Motor neuron (in vitro differentiated cells): ENCODE measurements around the gene MT4. TPM values are rescaled to one million over a fixed set of nuclear protein-coding genes. Genes with fewer than 3 reads are reported as not detected.

Experiments
- ATAC-seq, 8 experiments: fragments of 200-7000 bp; cut with Tn5 transposase; replicated peaks in 6 of 8; 2 replicates each; pipeline ENCODE4 v1.8.0; 2021; ENCODE audit warnings: mild to moderate bottlenecking in 8 of 8, moderate library complexity in 8 of 8
- H3K27ac ChIP-seq, 2 donors: fragments of 250-450 bp; sonication (Bioruptor Pico); 2 replicates each; pipeline ENCODE4 v1.9.0; 2021; ENCODE audit warnings: antibody characterized with exemption in 2 of 2, mild to moderate bottlenecking in 2 of 2, moderate library complexity in 1 of 2
- H3K4me1 ChIP-seq, 2 donors: fragments of 250-450 bp; sonication (Bioruptor Pico); replicated peaks in 1 of 2; 2 replicates each; pipeline ENCODE4 v1.6.1; 2021; ENCODE audit warnings: antibody characterized with exemption in 2 of 2, mild to moderate bottlenecking in 2 of 2, moderate library complexity in 1 of 2
- H3K4me3 ChIP-seq, 5 donors: fragments of 250-450 bp; sonication (Bioruptor Pico); 2 replicates each; pipeline ENCODE4 v1.9.0; 2021; ENCODE audit warnings: antibody characterized with exemption in 5 of 5, mild to moderate bottlenecking in 5 of 5, moderate library complexity in 4 of 5
- WGBS, 10 experiments: fragments of 450-650 bp; shearing (Covaris generic); methylation state at CpG; one replicate each; pipeline ENCODE4 v1.0.0; 2022; 5-methylcytosine and 5-hydroxymethylcytosine counted together
- in situ Hi-C, 9 experiments: fragments of 400-800 bp; cut with MboI; loops; one replicate each; pipeline ENCODE4 v1.15.0; 2021; ENCODE audit warnings: low sequenced_read_pairs in 9 of 9, low pct_unique_long_range_greater_than_20kb in 2 of 9; ENCODE audit not compliant: unreplicated experiment in 9 of 9
- total RNA-seq, 8 experiments: library from RNA; unstranded; fragments of 300-600 nt; gene quantifications; 2 replicates each; pipeline versions ENCODE4 v1.2.3 to v1.2.4, GENCODE V29; 2022

MT4 gene
- total RNA-seq, 8 experiments from 2014 or later = not detected

DNA sequence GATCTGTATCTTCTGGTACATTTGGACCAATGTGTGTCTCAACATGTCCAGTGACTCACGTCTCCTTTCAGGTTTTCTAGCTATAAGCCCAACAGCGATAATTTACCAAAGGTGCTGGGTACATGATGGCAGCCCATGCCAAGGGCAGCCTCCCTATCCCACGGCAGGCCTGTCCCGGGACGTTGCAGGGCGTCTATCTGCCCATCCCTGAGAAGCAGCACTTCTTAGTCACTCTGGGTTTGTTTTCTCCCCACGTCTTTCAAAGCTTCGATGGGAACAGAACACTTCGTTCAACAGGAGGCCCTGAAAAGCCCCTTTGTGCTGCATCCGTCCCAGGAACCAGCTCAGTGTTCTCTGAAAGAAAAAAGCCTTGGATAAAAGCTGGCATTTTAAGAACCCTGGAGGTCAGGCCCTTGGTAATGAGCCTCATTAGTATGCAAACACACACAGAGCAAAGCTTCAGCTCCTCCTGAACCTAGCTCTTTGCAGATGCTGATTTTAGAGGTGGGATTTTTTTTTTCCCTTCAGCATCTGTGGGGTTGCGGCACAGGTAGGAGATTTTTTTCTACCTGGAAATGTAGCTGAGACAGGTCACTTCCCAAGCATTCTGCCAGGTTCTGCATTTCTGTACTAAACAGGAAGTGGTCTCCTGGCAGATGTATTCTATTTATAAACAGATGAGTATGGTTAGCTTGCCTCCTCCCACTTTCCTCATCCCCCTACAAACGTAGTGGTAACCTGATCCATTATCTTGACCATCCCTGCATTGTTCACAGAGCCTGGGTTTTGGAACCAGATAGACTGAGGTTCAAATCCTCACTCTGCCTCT lies 17.5 kb upstream of the MT4 start:
- Histone ChIP-seq H3K27ac (peak overlapping the region; percentile 29 to 42), H3K4me1 (peaks cover 4 to 10% of the 10 kb centered on the region in 2 donors), H3K4me3 (no peak overlapping the region)
- WGBS, 10 experiments = 0 to 35% (median 25%) methylated on average over 1 to 4 of the region's 12 CpGs; no CpG with 5 or more reads in 4 of the 10 experiments
- in situ Hi-C loops = no loop called here
- peak; percentile 41 to 91 (median 82) for ATAC-seq

DNA sequence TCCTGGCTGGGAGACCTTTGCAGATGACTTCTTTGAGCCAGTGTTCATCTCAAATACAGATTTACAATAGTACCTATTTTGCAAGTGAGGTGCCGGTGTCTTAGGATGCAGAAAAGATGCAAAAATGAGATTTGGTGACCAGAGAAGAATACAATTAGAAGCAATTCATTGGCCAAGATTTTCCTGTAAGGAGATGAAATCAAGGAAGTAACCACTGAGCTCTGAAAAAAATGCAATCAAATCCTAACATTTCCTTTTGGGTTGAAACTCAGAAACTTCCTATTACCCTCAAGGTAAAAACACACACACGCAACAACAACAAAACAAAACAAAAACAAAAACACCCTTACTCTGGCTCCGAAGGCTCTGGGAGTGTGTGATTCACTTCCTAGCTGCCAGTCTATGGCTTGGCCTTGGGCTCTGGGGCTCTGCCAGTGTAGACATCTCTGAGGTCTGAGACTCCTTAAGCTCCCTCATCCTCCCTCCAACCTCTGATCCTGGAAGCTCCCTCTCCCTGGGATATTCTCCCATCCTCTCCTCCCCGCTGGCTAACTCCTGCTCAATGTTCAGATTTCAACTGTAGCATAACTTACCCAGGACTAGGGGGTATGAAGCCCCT lies 16.8 kb upstream of the MT4 start:
- H3K4me3 ChIP-seq = no peak overlapping the region
- 62 to 94% (median 76%) methylated on average over 1 to 4 of the region's 4 CpGs; no CpG with 5 or more reads in 2 of the 10 experiments for WGBS, 10 experiments
- H3K4me1 ChIP-seq = peaks cover 4 to 10% of the 10 kb centered on the region in 2 donors
- no peak overlapping the region for H3K27ac ChIP-seq
- in situ Hi-C loops = no loop called here
- ATAC-seq = no peak

DNA sequence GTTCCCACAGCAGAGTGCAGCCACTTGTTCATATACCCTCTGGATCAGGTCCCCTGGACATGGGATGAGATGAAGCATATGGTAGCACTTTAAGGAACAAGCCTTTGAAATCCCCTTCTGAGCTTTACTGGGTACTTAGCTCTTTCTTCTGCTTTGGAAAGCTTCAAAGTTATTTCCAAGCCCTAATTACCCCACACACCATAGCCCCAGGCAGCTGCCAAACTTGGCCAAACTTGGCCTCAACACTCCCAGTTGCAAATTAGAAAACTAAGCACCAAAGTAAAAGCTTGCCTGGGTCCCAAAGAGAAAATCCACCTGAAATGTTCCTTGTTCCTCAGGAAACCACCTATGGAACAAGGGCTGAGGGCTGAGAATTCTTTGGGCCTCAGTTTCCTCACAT lies 15.7 kb upstream of the MT4 start:
- peaks cover 4 to 10% of the 10 kb centered on the region in 2 donors for H3K4me1 ChIP-seq
- in situ Hi-C loops = no loop called here
- ATAC-seq = no peak
- H3K4me3 ChIP-seq = no peak overlapping the region
- no peak overlapping the region for H3K27ac ChIP-seq

DNA sequence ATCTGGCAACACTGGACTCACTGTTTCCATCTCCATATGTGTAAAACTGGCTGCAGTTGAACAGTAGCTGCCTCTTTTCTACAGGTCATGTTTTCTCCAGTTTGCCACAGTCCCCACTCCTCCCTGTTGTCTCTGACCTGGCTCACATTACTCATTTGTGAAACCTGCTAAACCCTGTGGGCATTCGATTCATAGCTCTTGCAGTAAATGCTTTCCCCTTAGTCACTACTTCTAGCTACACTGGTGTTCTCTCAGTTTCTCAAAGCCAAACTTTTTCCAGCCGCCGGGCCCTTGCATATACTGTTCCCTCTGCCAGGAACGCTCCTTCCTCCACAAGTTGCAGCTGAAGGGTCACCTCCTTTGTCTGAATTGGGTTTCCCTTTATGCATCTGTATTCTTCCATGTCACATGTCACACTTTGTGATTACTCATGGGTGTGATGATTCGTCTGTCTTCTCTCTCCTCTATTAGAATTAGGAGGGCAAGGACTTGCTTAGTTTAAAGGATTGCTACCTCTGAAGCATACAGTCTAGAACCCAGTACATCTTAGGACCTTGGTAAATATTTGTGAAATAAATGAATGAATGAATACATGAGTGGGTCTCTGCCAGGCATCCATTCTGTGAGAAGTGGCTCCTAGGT lies 15.0 kb upstream of the MT4 start:
- Histone ChIP-seq H3K4me3 (no peak overlapping the region), H3K4me1 (peaks cover 4 to 10% of the 10 kb centered on the region in 2 donors), H3K27ac (no peak overlapping the region)
- peak in 2 of 8 experiments; percentile 13 to 36 for ATAC-seq
- 0 to 100% (median 92%) methylated on average over 1 to 4 of the region's 5 CpGs; no CpG with 5 or more reads in 3 of the 10 experiments for WGBS, 10 experiments
- in situ Hi-C loops = no loop called here

DNA sequence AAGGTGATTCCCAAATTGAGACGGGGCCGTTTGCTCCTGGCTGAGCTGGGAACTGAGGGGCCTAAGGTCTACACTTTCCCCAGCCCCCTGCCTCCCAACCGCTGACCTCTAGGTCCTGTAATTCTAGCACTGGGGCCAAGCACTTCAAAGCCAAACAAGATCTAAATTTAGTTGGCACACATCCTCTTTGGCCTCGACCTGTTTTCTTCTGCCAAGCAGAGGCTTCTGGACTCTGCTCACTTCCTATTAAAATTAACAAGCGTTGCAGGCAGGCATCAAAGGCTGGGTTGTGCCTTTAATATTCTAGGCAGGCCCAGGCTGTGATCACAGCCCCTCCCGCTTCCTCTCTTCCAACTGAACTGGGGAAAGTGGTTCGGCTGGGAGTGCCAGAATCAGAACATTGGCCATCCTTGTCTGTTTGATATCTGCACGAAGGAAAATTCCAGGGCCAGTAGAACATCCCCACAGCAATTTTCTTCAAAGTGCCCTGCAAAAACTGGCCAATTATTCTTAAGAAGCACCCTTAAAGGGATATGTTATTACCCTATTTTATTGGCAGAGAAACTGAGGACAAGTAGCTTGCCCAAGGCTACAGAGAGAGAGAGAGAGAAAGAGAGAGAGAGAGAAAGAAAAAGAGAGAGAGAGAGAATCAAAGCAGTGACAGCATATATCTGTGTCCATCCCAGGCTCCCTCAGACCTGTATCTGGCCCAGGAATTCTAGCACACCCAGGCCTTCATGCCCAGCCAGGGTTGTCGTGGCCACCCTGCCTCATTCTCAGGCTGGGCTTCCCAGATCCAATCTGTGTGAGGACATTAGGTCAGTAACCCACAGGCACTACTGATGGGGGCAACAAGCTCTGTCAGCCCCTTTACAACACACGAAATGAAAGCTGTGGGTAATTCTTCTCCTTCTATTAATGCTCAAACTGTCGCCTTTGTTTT lies 12.8 kb upstream of the MT4 start:
- Histone ChIP-seq H3K4me1 (peaks cover 4 to 7% of the 10 kb centered on the region in 2 donors), H3K27ac (no peak overlapping the region), H3K4me3 (no peak overlapping the region)
- WGBS, 10 experiments = 31 to 80% (median 56%) methylated on average over 1 to 9 of the region's 11 CpGs
- ATAC-seq = peak in 3 of 8 experiments; percentile 32 to 85 (median 79)
- in situ Hi-C loops = no loop called here

DNA sequence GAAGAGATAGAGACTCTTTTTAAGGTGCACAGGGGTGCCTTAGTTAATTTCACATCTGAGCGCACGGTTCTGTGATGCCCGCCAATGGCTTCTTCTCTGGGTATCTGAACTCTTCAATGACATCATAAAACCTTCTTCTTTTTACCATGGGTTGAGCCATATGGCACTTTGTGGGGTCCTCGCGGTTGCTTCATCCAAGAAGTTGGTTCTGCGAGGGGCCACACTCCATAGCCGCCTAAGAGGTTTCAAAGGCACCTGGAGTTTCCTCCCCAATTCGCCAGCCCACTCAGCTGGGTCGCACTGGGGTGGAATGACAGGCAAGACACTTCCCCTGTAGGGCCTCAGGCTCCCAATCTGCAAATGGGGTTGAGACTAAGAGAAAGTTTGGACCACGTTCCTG lies 10.4 kb upstream of the MT4 start:
- in situ Hi-C loops = no loop called here
- ATAC-seq = no peak
- Histone ChIP-seq H3K4me3 (no peak overlapping the region), H3K4me1 (no peaks in the 10 kb centered on the region), H3K27ac (no peak overlapping the region)
- 20 to 97% (median 83%) methylated on average over 3 to 9 of the region's 10 CpGs; no CpG with 5 or more reads in 3 of the 10 experiments for WGBS, 10 experiments

DNA sequence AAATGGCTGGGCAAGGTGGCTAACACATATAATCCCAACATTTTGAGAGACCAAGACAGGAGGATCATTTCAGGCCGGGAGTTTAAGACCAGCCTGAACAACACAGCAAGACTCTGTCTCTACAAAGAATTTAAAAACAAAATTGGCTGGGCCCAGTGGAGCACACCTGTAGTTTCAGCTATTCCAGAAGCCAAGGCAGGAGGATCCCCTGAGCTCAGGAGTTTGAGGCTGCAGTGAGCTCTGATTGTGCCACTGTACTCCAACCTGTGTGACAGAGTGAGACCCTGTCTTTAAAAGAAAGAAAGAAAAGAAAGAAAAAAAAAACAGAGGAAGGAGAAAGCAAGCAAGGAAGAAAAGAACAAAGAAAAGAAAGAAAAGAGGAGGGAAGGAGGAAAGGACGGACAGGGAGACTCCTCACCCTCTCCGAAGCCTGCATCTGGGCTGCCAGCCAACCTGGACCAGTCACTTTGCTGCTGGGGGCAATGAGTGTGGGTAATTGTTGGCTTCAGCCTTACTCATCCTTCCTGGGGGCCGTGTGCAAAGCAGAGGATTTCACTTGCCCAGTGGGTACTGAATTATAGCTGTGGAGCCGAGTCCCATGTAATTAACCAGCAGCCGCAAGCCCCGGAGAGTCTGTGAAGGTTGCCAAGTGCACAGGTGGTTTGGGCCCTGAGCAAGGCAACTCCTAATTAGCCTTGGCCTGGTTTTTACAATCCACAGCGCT lies 6.7 kb upstream of the MT4 start:
- in situ Hi-C loops = no loop called here
- peak in 2 of 8 experiments; percentile 36 to 45 for ATAC-seq

DNA sequence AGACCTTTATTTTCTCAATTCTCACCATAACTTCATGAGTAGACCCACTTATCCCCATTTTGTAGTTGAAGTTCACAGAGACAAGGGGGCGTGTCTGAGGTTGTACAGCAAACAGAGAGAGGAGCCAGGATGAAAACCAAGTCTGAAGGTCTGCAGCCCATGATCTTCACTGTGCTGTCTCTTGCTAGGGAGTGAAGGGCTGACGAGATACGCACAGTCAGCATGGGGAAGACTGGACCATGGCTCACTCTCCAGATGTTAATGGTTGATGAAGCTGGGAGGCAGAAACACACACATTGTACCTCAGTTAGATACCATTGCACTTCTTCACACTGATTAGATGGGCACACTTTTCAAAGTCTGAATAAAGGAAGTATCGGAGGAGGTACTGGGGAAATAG lies 5.8 kb upstream of the MT4 start:
- no peak overlapping the region for H3K27ac ChIP-seq
- H3K4me1 ChIP-seq = no peaks in the 10 kb centered on the region
- H3K4me3 ChIP-seq = no peak overlapping the region
- no peak for ATAC-seq
- WGBS, 10 experiments = 55 to 100% (median 80%) methylated on average over 1 to 4 of the region's 4 CpGs; no CpG with 5 or more reads in 1 of the 10 experiments
- in situ Hi-C loops = no loop called here

More for the DNA sequence above, 6.7 kb upstream of the MT4 start:
- WGBS, 10 experiments = 13 to 100% (median 63%) methylated on average over 2 to 8 of the region's 8 CpGs
- no peaks in the 10 kb centered on the region for H3K4me1 ChIP-seq
- no peak overlapping the region for H3K27ac ChIP-seq
- H3K4me3 ChIP-seq = no peak overlapping the region

DNA sequence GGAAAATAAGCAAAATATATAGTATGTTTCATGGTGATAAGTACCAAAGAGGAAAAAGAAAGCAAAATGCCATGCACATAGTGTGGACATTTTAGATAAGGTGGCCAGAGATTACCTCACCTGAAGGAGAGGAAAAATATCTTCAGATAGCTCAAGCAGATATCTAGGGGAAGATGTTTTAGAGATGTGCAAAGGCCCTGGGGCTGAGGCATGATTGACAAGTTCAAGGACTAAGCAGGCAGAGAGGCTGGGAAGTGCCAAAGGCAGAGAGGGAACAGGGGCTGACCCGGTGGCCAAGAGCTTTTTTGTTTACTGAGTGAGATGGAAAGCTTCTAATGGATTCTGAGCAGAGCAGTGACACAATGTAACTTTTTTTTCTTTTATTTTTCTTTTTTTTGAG lies 4.4 kb upstream of the MT4 start:
- in situ Hi-C loops = no loop called here
- Histone ChIP-seq H3K27ac (no peak overlapping the region), H3K4me1 (no peaks in the 10 kb centered on the region), H3K4me3 (no peak overlapping the region)
- ATAC-seq = no peak
- WGBS, 10 experiments = 20 to 100% (median 63%) methylated on average over 1 of the region's 1 CpG; no CpG with 5 or more reads in 6 of the 10 experiments

DNA sequence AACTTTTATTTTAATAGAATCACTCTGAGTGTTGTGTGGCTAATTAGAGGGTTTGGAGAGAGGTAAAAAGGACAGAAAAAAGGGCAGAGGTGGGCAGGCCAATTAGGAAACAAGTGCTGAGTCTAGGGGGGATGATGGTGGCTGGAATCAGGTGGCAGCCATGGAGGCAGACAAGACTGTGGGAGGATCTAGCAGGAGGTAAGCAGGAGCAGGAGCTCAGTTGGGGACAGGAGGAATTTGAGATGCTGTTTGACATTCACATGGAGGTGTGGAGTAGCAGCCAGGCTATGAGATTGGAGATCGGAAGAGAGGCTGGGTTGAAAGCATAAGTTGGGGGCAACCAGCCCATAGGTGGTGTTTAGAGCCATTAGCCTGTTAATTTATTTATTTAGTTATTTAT lies 3.7 kb upstream of the MT4 start:
- no peaks in the 10 kb centered on the region for H3K4me1 ChIP-seq
- no peak overlapping the region for H3K27ac ChIP-seq
- in situ Hi-C loops = no loop called here
- no peak for ATAC-seq
- 38 to 100% (median 80%) methylated on average over 1 of the region's 1 CpG; no CpG with 5 or more reads in 5 of the 10 experiments for WGBS, 10 experiments
- H3K4me3 ChIP-seq = no peak overlapping the region

DNA sequence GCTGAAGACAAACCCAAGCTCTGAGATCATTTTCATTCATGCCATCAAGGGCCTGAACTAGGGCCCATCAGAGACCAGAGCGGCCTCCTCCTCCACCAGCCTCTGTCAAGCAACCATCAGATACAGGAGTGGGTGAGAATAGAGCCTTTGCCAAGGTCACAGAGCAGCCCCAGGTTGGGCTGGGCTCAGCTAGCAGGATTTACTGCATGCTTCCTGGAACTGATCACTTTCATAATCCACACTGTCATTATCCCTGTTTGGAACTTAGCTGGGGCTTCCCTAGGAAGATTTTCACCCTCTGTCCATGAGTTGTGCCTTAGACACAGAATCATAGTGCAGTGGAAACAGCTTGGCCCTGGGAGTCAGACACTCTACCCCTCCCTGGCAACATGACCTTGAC lies 5.1 kb downstream of the MT4 start:
- 57 to 83% methylated on average over 1 of the region's 1 CpG; no CpG with 5 or more reads in 8 of the 10 experiments for WGBS, 10 experiments

DNA sequence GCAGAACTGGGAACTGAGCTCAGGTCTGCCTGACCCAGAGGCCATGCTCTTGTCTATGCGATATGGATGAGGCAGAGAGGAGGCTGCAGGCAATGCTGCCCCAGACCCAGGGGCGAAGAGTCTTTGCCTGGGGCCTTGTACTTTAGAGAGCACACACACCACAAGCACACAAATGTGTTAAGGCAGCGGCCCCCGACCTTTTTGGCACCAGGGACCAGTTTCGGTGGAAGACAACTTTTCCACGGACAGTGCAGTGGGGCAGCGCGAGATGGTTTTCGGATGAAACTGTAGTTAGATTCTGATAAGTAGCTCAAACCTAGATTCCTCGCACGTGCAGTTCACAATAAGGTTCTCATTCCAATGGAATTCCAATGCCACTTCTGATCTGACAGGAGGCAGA lies 6.7 kb downstream of the MT4 start:
- no peak overlapping the region for H3K27ac ChIP-seq
- ATAC-seq = no peak
- no peaks in the 10 kb centered on the region for H3K4me1 ChIP-seq
- WGBS, 10 experiments = 73 to 100% (median 86%) methylated on average over 2 to 10 of the region's 11 CpGs; no CpG with 5 or more reads in 2 of the 10 experiments
- no peak overlapping the region for H3K4me3 ChIP-seq
- in situ Hi-C loops = loop anchor here in 1 of 9 experiments (10.0 kb wide), 1 partner anchor 123 kb away; no protein-coding TSS in a partner anchor

More for the DNA sequence above, 5.1 kb downstream of the MT4 start:
- ATAC-seq = peak in 1 of 8 experiments; percentile 48
- H3K4me3 ChIP-seq = no peak overlapping the region
- H3K4me1 ChIP-seq = no peaks in the 10 kb centered on the region
- in situ Hi-C loops = loop anchor here in 1 of 9 experiments (10.0 kb wide), 1 partner anchor 125 kb away; no protein-coding TSS in a partner anchor
- no peak overlapping the region for H3K27ac ChIP-seq
